ENCODE measurements around the gene POLD1. TPM values are rescaled to one million over a fixed set of nuclear protein-coding genes. Genes with fewer than 3 reads are reported as not detected.
"Not testable (repeated sequence)": the region's sequence is repeated elsewhere in the genome, so short reads cannot be mapped to it uniquely, and the experiment has no call there.

POLD1 gene
- total RNA-seq, 1 donor = 25.0 TPM

GRCh38 chr19:50349277-50350057, 34.7 kb upstream of the POLD1 start:
- H3K4me3 ChIP-seq (ENCODE audit: low read depth, low read length) = no peak overlapping the region
- no peak for TF ChIP-seq CTCF (IDR thresholded peaks at IDR 0.05; ENCODE audit: insufficient read depth, low read depth, low read length)
- no peak for DNase-seq (ENCODE audit: low read depth)

- no peak for TF ChIP-seq CTCF (IDR thresholded peaks at IDR 0.05; ENCODE audit: insufficient read depth, low read depth, low read length)
- no peak for DNase-seq (ENCODE audit: low read depth)
These were observed 31.9 kb upstream of the POLD1 start for GRCh38 chr19:50352242-50352641.

GRCh38 chr19:50353487-50353880, 30.7 kb upstream of the POLD1 start:
- not testable (repeated sequence) for DNase-seq (ENCODE audit: low read depth); H3K4me3 ChIP-seq (ENCODE audit: low read depth, low read length)

More at GRCh38 chr19:50352242-50352641, 31.9 kb upstream of the POLD1 start:
- H3K4me3 ChIP-seq (ENCODE audit: low read depth, low read length) = no peak overlapping the region

- no peak for TF ChIP-seq CTCF (IDR thresholded peaks at IDR 0.05; ENCODE audit: insufficient read depth, low read depth, low read length)
- H3K4me3 ChIP-seq (ENCODE audit: low read depth, low read length) = no peak overlapping the region
- DNase-seq (ENCODE audit: low read depth) = no peak
These were observed 27.4 kb upstream of the POLD1 start for GRCh38 chr19:50356691-50357177.

- TF ChIP-seq CTCF (IDR thresholded peaks at IDR 0.05; ENCODE audit: insufficient read depth, low read depth, low read length) = peak; percentile 89
- DNase-seq (ENCODE audit: low read depth) = peak; percentile 60
- H3K4me3 ChIP-seq (ENCODE audit: low read depth, low read length) = peak overlapping the region; percentile 58
These were observed 26.7 kb upstream of the POLD1 start for GRCh38 chr19:50357178-50358100.

GRCh38 chr19:50358483-50359327, 25.4 kb upstream of the POLD1 start:
- peak; percentile 53 for DNase-seq (ENCODE audit: low read depth)
- H3K4me3 ChIP-seq (ENCODE audit: low read depth, low read length) = peak overlapping the region; percentile 59
- TF ChIP-seq CTCF (IDR thresholded peaks at IDR 0.05; ENCODE audit: insufficient read depth, low read depth, low read length) = no peak
